GM21737 (cell line): ENCODE results near the gene XPO5.

Experiments used
- ATAC-seq: cut with Tn5 transposase; IDR thresholded peaks from one replicate; pipeline ENCODE4 v1.9.1; 2021; ENCODE audit warnings: mild to moderate bottlenecking, moderate library complexity; ENCODE audit not compliant: unreplicated experiment

The XPO5 gene

DNA sequence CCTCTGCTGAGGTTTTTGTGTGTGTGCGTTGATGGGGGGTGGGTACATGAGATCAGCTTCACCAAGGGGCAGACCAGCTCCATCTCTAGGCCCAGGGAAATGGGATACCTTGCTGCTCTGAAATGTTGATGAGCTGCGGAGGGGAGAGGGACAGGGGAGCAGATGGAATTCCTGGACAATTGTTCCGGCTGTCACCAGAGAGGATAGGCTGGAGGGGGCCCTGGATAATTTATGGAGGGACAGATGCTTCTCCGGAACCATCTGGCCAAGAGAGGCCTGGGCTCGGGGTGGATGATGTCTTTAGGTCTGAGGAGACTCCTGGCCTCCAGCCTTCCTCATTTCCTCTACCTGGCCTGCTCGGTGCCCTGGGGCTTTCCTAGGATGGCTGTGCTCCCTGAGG is 100.3 kb downstream of the XPO5 start:
- no peak for ATAC-seq

DNA sequence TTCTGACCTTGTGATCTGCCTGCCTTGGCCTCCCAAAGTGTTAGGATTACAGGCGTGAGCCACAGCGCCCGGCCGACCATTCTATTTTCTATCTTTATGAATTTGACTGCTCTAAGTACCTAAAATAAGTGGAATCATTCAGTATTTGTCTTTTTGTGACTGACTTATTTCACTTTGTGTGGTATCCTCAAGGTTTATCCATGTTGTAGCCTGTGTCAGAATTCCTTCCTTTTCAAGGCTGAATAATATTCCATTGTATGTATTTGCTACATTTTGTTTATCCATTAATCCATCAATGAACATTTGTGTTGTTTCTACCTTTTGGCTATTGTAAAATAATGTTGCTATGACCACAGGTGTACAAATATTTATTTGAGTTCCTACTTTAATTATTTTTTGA is 103.3 kb downstream of the XPO5 start:
- ATAC-seq = no peak
